ENCODE results near the gene ABCA5. TPM values are rescaled to one million over a fixed set of nuclear protein-coding genes. Genes with fewer than 3 reads are reported as not detected.

ABCA5 gene
- total and polyA plus RNA-seq, 2 of the 13 experiments (the other 11 are each of a cell fraction or from before 2014, with no cell fraction given) = 9.7 to 10.1 TPM

DNA sequence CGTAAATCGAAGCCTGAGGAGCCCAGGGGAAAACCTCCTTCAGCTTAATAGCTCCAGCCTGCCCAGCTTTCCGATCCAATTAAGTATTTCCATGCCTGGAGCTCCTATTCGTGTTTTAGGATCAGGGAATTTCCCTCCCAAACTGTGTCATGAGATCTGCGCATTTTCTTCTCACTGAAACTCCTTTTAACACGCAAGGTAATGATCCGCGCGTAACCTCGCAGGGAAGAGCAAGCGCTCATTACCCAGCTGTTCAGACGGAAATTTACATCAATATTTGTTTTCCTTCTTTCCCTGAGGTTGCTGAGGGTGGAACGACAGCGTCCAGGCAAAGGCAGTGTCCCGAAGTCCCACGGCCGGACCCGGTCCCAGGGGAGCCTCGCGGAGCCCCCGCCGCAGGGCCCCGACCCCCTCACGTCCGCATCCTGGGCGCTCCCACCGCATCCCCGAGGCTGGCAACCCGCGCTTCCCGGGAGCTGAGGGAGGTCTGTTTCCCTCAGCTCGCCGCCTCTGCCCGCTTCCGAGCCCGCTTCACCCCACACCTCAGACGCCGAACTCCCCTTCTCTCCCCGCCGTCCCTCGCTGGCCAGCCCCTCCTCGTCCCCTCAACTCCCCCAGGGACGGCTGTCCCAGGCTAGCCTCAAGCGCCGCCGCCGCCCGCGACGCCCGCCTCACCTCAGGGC is 415 bp downstream of the ABCA5 start (continued):
- TF ChIP-seq, protein P1, sequence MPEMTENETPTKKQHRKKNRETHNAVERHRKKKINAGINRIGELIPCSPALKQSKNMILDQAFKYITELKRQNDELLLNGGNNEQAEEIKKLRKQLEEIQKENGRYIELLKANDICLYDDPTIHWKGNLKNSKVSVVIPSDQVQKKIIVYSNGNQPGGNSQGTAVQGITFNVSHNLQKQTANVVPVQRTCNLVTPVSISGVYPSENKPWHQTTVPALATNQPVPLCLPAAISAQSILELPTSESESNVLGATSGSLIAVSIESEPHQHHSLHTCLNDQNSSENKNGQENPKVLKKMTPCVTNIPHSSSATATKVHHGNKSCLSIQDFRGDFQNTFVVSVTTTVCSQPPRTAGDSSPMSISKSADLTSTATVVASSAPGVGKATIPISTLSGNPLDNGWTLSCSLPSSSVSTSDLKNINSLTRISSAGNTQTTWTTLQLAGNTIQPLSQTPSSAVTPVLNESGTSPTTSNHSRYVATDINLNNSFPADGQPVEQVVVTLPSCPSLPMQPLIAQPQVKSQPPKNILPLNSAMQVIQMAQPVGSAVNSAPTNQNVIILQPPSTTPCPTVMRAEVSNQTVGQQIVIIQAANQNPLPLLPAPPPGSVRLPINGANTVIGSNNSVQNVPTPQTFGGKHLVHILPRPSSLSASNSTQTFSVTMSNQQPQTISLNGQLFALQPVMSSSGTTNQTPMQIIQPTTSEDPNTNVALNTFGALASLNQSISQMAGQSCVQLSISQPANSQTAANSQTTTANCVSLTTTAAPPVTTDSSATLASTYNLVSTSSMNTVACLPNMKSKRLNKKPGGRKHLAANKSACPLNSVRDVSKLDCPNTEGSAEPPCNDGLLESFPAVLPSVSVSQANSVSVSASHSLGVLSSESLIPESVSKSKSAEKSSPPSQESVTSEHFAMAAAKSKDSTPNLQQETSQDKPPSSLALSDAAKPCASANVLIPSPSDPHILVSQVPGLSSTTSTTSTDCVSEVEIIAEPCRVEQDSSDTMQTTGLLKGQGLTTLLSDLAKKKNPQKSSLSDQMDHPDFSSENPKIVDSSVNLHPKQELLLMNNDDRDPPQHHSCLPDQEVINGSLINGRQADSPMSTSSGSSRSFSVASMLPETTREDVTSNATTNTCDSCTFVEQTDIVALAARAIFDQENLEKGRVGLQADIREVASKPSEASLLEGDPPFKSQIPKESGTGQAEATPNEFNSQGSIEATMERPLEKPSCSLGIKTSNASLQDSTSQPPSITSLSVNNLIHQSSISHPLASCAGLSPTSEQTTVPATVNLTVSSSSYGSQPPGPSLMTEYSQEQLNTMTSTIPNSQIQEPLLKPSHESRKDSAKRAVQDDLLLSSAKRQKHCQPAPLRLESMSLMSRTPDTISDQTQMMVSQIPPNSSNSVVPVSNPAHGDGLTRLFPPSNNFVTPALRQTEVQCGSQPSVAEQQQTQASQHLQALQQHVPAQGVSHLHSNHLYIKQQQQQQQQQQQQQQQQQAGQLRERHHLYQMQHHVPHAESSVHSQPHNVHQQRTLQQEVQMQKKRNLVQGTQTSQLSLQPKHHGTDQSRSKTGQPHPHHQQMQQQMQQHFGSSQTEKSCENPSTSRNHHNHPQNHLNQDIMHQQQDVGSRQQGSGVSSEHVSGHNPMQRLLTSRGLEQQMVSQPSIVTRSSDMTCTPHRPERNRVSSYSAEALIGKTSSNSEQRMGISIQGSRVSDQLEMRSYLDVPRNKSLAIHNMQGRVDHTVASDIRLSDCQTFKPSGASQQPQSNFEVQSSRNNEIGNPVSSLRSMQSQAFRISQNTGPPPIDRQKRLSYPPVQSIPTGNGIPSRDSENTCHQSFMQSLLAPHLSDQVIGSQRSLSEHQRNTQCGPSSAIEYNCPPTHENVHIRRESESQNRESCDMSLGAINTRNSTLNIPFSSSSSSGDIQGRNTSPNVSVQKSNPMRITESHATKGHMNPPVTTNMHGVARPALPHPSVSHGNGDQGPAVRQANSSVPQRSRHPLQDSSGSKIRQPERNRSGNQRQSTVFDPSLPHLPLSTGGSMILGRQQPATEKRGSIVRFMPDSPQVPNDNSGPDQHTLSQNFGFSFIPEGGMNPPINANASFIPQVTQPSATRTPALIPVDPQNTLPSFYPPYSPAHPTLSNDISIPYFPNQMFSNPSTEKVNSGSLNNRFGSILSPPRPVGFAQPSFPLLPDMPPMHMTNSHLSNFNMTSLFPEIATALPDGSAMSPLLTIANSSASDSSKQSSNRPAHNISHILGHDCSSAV (CRISPR knock-in tag; IDR thresholded peaks at IDR 0.05; ENCODE audit: borderline replicate concordance) = peak; percentile 26; the same call in 1 of the 2 replicates
- no peak for TF ChIP-seq NFRKB (IDR thresholded peaks at IDR 0.05)
- TF ChIP-seq SMC3 (IDR thresholded peaks at IDR 0.05; ENCODE audit: low read length) = no peak
- TF ChIP-seq, protein P2, sequence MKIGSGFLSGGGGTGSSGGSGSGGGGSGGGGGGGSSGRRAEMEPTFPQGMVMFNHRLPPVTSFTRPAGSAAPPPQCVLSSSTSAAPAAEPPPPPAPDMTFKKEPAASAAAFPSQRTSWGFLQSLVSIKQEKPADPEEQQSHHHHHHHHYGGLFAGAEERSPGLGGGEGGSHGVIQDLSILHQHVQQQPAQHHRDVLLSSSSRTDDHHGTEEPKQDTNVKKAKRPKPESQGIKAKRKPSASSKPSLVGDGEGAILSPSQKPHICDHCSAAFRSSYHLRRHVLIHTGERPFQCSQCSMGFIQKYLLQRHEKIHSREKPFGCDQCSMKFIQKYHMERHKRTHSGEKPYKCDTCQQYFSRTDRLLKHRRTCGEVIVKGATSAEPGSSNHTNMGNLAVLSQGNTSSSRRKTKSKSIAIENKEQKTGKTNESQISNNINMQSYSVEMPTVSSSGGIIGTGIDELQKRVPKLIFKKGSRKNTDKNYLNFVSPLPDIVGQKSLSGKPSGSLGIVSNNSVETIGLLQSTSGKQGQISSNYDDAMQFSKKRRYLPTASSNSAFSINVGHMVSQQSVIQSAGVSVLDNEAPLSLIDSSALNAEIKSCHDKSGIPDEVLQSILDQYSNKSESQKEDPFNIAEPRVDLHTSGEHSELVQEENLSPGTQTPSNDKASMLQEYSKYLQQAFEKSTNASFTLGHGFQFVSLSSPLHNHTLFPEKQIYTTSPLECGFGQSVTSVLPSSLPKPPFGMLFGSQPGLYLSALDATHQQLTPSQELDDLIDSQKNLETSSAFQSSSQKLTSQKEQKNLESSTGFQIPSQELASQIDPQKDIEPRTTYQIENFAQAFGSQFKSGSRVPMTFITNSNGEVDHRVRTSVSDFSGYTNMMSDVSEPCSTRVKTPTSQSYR (CRISPR knock-in tag; IDR thresholded peaks at IDR 0.05; ENCODE audit: borderline replicate concordance) = 0 out of 2 replicates have a peak, but pooled peaks have one; percentile 2
- no peak for TF ChIP-seq NFE2L1 (CRISPR knock-in tag; IDR thresholded peaks at IDR 0.05; ENCODE audit: borderline replicate concordance)
- 0 out of 2 replicates have a peak, but pooled peaks have one; percentile 16 for TF ChIP-seq DNMT1 (CRISPR knock-in tag; IDR thresholded peaks at IDR 0.05)
- TF ChIP-seq ZNF33A (CRISPR knock-in tag; IDR thresholded peaks at IDR 0.05; ENCODE audit: borderline replicate concordance) = no peak
- TF ChIP-seq NONO (IDR thresholded peaks at IDR 0.05) = no peak
- TF ChIP-seq NONO (CRISPR knock-in tag; conservative IDR thresholded peaks at IDR 0.05) = peak; percentile 74; the same call in 1 of the 2 replicates
- TF ChIP-seq JUN (CRISPR knock-in tag; IDR thresholded peaks at IDR 0.05) = no peak
- TF ChIP-seq FOXM1 (CRISPR knock-in tag; IDR thresholded peaks at IDR 0.05) = no peak
- TF ChIP-seq ZNF546 (CRISPR knock-in tag; conservative IDR thresholded peaks at IDR 0.05) = 0 out of 2 replicates have a peak, but pooled peaks have one; percentile 23
- no peak for TF ChIP-seq POLR2A (IDR thresholded peaks at IDR 0.05; ENCODE audit: insufficient read depth in 1 of 2, low read depth in 2 of 2, low read length in 2 of 2)
- TF ChIP-seq, protein P3, sequence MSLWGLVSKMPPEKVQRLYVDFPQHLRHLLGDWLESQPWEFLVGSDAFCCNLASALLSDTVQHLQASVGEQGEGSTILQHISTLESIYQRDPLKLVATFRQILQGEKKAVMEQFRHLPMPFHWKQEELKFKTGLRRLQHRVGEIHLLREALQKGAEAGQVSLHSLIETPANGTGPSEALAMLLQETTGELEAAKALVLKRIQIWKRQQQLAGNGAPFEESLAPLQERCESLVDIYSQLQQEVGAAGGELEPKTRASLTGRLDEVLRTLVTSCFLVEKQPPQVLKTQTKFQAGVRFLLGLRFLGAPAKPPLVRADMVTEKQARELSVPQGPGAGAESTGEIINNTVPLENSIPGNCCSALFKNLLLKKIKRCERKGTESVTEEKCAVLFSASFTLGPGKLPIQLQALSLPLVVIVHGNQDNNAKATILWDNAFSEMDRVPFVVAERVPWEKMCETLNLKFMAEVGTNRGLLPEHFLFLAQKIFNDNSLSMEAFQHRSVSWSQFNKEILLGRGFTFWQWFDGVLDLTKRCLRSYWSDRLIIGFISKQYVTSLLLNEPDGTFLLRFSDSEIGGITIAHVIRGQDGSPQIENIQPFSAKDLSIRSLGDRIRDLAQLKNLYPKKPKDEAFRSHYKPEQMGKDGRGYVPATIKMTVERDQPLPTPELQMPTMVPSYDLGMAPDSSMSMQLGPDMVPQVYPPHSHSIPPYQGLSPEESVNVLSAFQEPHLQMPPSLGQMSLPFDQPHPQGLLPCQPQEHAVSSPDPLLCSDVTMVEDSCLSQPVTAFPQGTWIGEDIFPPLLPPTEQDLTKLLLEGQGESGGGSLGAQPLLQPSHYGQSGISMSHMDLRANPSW (CRISPR knock-in tag; IDR thresholded peaks at IDR 0.05; ENCODE audit: borderline replicate concordance) = no peak
- peak; percentile 51; the same call in 1 of the 2 replicates for TF ChIP-seq ZNF567 (CRISPR knock-in tag; IDR thresholded peaks at IDR 0.05; ENCODE audit: borderline replicate concordance)
